ENCODE results near the gene MAP6.
A peak's percentile ranks its signal among the peaks of the same experiment; 100 is the strongest.
"Not testable (repeated sequence)": the region's sequence is repeated elsewhere in the genome, so short reads cannot be mapped to it uniquely, and the experiment has no call there.

MAP6 gene

GRCh38 chr11:75668451-75669297 is at the start of gene MAP6:
TSS of gene MAP6 (minus strand) at chr11:75669038. CDS start at chr11:75668369, 669 bp downstream.
- peak in 1 of 2 donors; percentile 10 for DNase-seq (ENCODE audit: low read depth in 2 of 2)

DNA sequence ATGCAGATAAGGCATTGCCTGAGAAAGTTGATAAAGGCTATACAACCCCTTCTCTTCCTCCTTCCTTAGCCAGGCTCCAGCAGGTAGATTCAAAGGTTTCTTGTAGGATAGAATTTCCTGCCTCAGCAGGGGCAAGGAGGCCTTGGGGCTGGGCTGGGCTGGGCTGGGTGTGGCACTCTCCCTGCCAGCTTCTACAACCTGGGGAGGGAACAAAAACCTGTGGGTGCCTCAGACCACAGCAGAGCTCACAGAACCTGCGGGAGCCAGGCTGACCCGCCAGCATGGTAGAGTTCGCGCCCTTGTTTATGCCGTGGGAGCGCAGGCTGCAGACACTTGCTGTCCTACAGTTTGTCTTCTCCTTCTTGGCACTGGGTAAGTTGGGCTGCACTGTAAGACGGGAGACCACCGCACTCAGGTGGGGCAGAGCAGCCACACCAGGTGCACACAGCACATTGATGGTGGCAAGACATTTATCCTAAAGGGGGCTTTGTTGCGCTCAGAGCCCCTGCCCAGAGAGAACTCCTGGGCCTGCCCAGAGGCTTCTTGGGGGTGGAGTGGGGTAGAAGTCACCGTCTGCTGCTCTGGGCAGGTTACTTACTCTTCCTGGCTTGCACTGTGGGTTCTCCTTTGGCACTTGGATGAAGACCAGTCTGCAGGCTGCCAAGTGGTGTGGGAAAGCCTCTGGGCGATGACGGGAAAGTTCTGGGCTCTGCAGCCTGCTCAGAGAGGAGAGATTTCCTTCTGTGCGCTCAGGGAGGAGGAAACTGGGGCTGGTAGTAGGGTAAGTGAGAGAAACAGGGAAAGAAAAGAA is 49.0 kb upstream of the MAP6 start, which contains the start of gene MOGAT2:
MOGAT2 (plus strand) TSS at position 231 of the 811 bp plus-strand sequence; CDS start at position 282, 51 bp downstream.
- DNase-seq (ENCODE audit: low read depth in 2 of 2) = no peak

DNA sequence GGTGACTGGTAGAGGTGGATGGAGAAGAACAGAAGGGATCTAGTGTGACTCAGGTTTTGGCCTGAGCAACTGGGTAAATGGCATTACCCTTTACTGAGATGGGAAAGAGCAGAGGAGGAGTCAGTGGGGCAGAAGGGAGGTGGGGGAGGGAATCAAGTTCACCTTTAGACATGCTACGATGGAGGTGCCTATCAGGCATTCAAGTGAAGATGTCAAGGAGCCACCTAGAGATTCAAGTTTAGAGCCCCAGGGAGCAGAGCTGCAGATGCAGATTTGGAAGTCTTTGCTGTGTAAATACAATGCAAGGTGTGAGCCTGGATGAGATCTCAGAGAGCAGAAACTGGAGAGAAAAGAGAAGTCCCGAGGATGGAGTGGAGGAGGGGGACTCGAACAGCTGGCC is 47.8 kb upstream of the MAP6 start:
- no peak for DNase-seq (ENCODE audit: low read depth in 2 of 2)

- DNase-seq (ENCODE audit: low read depth in 2 of 2) = no peak
These were observed 46.9 kb upstream of the MAP6 start for GRCh38 chr11:75715688-75716087.

- DNase-seq (ENCODE audit: low read depth in 2 of 2) = no peak
These were observed 45.4 kb upstream of the MAP6 start for GRCh38 chr11:75714211-75714610.

- DNase-seq (ENCODE audit: low read depth in 2 of 2) = peak; percentile 50 to 54
These were observed 37.5 kb upstream of the MAP6 start for GRCh38 chr11:75706260-75706729.

- no peak for DNase-seq (ENCODE audit: low read depth in 2 of 2)
These were observed 36.7 kb upstream of the MAP6 start for GRCh38 chr11:75705541-75705940.

- no peak for DNase-seq (ENCODE audit: low read depth in 2 of 2)
These were observed 34.9 kb upstream of the MAP6 start for GRCh38 chr11:75703695-75704237.

DNA sequence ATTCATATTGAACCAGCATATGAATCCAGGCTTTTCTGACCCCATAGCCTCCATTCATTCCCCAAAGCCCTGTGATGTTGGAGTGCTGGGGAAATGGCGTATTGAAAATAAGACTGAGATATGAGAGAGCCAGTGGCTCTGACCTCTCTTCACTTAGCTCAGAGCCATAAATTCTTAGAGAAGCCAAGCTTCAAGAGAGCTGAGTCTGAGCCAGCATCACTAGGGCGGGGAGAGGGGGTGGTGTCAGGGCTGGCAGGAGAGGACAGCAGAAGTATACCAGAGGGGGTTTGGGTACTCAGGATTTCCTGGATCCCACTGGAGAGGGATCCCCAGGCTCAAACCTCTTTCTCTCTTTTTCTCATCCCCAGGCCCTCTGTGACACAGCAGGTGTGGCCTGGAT is 32.1 kb upstream of the MAP6 start:
- DNase-seq (ENCODE audit: low read depth in 2 of 2) = no peak

- no peak for DNase-seq (ENCODE audit: low read depth in 2 of 2)
These were observed 29.2 kb upstream of the MAP6 start for GRCh38 chr11:75697906-75698581.

DNA sequence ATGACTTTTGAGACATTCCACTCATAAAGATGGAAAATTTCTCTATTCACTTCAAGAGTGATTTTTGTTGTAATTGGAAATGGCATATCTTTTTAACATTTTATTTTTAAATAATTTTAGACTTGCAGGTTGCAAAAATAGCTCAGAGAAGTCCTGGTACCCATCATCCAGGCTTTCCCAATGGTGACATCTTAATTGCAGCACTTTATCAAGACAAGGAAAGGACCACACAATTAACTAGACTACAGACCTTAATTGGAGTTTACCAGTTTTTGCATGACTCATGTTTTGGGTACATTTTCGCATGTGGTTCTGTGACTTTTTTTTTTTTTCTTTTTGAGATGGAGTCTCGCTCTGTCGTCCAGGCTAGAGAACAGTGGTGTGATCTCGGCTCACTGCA is 23.0 kb upstream of the MAP6 start:
- DNase-seq (ENCODE audit: low read depth in 2 of 2) = no peak

DNA sequence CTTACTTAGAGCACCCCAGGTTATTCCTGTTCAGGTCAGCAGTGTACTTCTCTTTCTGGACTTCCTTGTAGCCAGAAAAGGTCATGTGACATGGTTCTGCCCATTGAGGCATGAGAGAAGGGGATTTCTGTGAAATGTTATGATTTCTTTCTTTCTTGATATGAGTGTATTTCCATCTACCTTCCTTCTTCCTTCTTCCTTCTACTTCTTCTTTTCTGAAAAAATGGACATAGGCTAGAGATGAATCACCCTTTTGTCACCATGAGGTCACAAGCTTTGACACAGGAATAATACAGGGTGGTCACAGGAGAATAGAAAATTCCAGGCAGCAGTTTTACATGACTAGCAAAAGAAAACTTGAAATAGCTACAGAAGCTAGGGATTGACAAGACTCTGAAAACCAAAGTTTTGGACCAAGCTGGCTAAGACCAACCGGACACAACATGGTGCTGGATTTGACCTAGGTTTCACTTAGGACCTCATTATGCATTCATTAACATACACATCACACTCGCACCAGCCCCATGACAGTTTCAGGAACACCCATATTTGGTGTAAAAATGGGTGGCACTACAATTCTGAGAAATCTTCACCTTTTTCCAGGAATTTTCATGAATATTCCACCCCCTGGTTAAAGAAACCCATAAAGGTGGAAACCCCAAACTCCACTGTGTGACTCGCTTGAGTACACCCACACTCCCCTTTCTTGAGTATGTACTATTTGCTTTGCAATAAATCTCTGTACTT is 21.2 kb upstream of the MAP6 start:
- no peak for DNase-seq (ENCODE audit: low read depth in 2 of 2)

DNA sequence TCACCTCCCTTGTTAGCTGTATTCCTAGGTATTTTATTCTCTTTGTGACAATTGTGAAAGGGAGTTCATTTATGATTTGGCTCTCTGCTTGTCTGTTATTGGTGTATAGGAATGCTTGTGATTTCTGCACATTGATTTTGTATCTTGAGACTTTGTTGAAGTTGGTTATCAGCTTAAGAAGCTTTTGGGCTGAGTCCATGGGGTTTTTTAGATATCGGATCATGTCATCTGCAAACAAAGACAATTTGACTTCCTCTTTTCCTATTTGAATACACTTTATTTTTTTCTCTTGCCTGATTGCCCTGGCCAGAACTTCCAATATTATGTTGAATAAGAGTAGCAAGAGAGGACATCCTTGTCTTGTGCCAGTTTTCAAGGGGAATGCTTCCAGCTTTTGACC is 15.0 kb upstream of the MAP6 start:
- DNase-seq (ENCODE audit: low read depth in 2 of 2) = not testable (repeated sequence)

GRCh38 chr11:75679566-75679965 is 10.7 kb upstream of the MAP6 start:
- DNase-seq (ENCODE audit: low read depth in 2 of 2) = no peak

DNA sequence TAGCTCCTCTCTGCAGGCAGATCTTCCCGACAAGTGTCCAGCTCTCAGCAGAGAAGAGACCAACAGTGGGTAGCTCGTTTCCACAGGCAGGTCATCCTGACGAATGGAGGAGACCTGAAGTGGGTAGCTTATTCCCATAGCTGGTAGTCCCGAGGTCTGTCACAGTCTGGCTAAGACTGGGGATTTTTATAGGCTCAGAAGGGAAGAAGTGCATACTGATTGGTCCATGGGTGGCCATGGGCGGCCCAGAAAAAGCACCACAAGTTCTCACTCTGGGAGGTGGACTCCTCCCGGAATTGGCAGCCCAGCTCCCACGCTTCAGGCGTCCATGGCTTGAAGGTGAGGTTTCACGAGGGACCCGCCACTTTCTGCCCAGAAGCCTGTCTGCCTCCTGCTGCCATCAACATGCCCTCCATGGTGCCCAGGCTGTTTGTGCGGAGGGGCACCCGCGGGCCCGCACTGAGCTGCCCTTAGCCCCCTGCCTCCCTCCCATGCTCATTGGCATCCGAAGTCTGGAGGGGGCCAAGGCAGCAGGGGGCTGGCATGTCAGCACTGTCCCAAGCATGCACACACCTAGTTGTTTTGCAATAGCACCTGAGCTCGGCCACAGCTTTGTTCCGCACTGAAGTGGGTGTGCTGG is 9.9 kb upstream of the MAP6 start:
- no peak for DNase-seq (ENCODE audit: low read depth in 2 of 2)

DNA sequence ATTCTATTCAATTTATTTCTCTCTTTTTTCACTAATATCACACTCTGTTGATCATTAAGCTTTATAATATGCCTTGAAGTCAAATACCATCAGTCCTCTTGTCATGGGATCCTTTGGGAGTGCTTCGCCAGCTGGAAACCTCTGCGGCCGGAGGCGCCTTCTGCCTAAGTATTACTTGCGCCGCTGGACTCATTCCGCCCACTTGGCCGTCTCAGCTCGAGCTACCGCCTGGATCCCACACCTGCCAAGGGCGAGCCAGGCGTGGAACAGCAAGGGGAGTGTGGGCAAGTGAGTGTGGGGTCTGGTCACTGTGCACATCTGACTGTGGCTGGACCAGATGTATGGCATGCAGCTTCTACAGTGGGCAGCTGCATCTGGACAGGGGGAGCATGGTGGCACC is 9.1 kb upstream of the MAP6 start:
- DNase-seq (ENCODE audit: low read depth in 2 of 2) = no peak

DNA sequence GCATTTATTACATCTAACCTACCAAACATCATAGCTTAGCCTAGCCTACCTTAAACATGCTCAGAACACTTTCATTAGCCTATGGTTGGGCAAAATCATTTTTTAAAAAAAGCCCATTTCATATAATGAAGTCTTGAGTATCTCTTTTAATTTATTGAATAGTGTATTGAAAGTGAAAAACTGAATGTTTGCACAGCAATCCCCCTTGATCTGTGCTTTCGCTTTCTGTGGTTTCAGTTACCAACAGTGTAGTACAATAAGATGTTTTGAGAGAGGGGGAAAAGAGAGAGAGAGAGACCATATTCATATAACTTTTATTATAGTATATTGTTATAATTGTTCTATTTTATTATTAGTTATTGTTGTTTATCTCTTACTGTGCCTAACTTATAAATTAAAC is 8.4 kb upstream of the MAP6 start:
- DNase-seq (ENCODE audit: low read depth in 2 of 2) = no peak

DNA sequence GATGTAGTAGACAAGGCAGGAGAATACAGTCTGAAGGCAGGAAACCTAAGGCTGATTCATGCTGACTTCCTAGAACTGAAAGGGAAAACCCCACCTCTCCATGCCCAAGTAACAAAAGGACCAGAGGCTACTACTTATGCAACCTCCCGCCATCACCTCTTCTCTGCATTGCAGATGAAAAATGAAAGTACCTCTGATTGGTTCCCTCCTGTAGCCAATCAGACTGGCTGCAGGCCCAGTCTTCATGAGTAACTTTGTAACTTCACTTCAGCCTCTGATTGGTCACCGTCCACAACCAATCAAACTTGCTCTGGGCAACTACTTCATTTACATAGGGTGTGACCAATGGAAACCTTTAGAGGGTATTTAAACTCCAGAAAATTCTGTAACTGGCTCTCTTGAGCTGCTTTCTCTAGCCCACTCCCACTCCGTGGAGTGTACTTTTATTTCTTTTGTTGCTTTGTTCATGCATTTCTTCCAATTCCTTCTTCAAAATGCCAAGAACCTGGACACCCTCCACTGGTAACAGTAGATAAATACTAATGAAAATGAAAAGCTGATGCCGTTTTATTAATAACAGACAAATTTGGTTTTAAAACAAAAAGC is 5.2 kb upstream of the MAP6 start:
- DNase-seq (ENCODE audit: low read depth in 2 of 2) = no peak

GRCh38 chr11:75667831-75668450 is 897 bp downstream of the MAP6 start:
- DNase-seq (ENCODE audit: low read depth in 2 of 2) = peak in 1 of 2 donors; percentile 18
